HEK293T (cell line): Measurements from ENCODE around the gene HSD17B12.

Experiments used
- ARNT ChIP-seq: fragments of 450-650 bp; IDR thresholded peaks from 2 replicates; pipeline ENCODE4 v1.6.1; 2017; ENCODE audit warnings: mild to moderate bottlenecking
- BHLHE40 ChIP-seq: fragments of 450-650 bp; IDR thresholded peaks from 2 replicates; pipeline ENCODE4 v1.6.1; 2016; ENCODE audit warnings: mild to moderate bottlenecking, moderate library complexity, borderline replicate concordance
- FOXA1 ChIP-seq: fragments of 450-650 bp; IDR thresholded peaks from 2 replicates; pipeline ENCODE4 v1.6.1; 2016; ENCODE audit warnings: mild to moderate bottlenecking
- FOXK2 ChIP-seq: fragments of 450-650 bp; IDR thresholded peaks from 2 replicates; pipeline ENCODE4 v1.6.1; 2016; ENCODE audit warnings: mild to moderate bottlenecking
- FOXM1 ChIP-seq: fragments of 450-650 bp; IDR thresholded peaks from 2 replicates; pipeline ENCODE4 v1.6.1; 2017; ENCODE audit warnings: mild to moderate bottlenecking, borderline replicate concordance
- LEF1 ChIP-seq: fragments of 450-650 bp; IDR thresholded peaks from 2 replicates; pipeline ENCODE4 v1.6.1; 2017; ENCODE audit warnings: mild to moderate bottlenecking, borderline replicate concordance
- SP1 ChIP-seq: fragments of 450-650 bp; IDR thresholded peaks from 2 replicates; pipeline ENCODE4 v1.6.1; 2017
- SUZ12 ChIP-seq: fragments of 450-650 bp; IDR thresholded peaks from 2 replicates; pipeline ENCODE4 v1.6.1; 2016; ENCODE audit warnings: mild to moderate bottlenecking
- TARDBP ChIP-seq: fragments of 450-650 bp; IDR thresholded peaks from 2 replicates; pipeline ENCODE4 v1.6.1; 2016
- ZNF384 ChIP-seq: fragments of 450-650 bp; IDR thresholded peaks from 2 replicates; pipeline ENCODE4 v1.6.1; 2016
- TF ChIP-seq, protein P1 (sequence below): fragments of 450-650 bp; IDR thresholded peaks from 2 replicates; pipeline ENCODE4 v1.6.1; 2016

GRCh38 chr11:43787824-43788223 is 107.3 kb downstream of the HSD17B12 start:
- TF ChIP-seq ZNF384 (no peak), LEF1 (no peak), FOXK2 (no peak), FOXA1 (no peak), FOXM1 (no peak), SP1 (no peak), BHLHE40 (no peak), SUZ12 (no peak), TARDBP (no peak), ARNT (no peak)
- TF ChIP-seq, protein P1, sequence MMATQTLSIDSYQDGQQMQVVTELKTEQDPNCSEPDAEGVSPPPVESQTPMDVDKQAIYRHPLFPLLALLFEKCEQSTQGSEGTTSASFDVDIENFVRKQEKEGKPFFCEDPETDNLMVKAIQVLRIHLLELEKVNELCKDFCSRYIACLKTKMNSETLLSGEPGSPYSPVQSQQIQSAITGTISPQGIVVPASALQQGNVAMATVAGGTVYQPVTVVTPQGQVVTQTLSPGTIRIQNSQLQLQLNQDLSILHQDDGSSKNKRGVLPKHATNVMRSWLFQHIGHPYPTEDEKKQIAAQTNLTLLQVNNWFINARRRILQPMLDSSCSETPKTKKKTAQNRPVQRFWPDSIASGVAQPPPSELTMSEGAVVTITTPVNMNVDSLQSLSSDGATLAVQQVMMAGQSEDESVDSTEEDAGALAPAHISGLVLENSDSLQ = no peak
